GM18511 (cell line): Measurements from ENCODE around the gene ZNF396.

Experiments
- ATAC-seq: cut with Tn5 transposase; IDR thresholded peaks from one replicate; pipeline ENCODE4 v1.9.1; 2021; ENCODE audit warnings: mild to moderate bottlenecking, moderate library complexity; ENCODE audit not compliant: unreplicated experiment

ZNF396 gene

DNA sequence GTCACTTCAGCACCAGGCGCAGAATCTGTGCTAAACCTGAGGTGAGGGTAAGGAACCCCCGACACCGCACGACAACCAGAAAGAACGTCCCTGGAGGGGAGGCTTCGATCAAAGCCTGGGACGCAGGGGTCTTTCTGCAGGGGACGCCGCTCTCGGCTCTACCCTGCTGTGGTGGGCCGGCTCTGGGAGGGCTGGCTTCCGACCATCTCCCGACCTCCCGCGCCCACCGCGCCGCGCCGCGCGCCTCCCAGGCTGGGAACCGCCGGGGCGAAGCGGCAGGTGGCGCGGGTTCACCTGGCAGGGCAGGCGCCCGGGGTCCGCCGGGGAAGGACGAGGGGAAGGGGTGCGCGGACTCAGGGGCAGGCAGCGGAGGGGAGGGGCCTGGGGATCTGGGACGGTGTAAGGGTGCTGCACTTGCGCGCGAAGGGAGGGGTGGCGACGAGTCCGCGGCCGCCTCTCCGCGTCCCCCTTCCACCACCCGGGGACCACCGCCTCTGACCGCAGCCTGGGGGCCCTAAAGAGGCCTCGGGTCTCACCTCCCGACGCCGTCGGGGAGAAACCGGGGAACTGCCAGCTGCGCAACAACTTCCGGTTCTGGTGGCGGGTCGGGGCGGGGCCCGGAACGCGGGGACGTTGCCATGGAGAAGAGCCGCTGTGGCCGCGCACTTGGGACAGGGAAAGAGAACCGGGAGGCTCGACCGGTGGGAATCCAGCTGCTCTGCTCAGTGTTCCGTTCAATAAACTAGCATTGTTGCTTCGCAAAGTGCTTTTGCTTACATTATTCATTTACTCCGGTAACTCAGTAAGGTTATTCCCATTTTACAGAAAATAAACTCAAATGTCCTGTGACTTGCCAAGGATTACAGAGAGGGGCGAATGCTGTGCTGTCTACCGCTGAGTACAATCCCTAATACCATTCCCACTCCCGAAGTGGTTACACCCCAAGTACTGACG is at the start of gene ZNF396:
Gene ZNF396 (minus strand): TSS at position 596 of the 954 bp plus-strand sequence. CDS start 3,045 bp downstream, outside the sequence.
- peak; percentile 84 for ATAC-seq

DNA sequence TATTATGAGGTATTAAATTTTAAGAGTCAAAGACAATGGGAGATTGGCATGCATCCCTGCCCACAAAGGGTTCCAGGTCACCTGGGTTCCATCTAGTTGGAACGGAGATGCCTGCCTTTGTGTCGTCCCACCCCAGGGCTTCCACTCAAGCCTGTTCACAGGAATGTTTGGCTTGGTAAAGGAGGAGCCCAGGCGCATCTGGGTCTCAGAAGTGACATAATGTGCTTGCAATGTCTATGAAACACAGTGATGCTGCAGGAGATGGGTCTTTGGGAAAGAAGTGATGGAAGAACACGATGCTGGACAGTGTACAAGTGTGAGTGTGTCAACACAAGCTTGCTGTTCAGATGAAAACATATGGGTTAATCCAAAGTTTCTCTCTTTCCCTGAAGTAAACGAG is 49.6 kb upstream of the ZNF396 start:
- ATAC-seq, result no peak

DNA sequence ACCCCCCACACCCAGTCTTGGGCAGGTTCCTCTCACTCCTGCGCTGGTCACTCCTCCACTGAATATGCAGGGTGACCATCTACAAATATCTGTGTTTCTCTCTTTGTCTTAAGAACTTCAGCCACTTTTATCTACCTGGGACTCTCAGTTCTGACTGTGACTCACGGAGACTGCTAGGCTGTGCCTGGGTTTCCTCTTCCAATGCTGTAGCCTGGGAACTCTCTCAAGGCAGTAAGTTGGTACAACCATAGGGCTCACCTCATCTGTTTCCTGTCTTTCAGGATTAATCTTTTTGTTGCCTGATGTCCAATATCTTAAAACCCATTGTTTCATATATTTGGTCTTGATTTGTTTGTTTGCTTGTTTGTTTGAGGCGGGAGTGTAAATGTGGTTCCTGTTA is 47.2 kb upstream of the ZNF396 start:
- ATAC-seq, result no peak

DNA sequence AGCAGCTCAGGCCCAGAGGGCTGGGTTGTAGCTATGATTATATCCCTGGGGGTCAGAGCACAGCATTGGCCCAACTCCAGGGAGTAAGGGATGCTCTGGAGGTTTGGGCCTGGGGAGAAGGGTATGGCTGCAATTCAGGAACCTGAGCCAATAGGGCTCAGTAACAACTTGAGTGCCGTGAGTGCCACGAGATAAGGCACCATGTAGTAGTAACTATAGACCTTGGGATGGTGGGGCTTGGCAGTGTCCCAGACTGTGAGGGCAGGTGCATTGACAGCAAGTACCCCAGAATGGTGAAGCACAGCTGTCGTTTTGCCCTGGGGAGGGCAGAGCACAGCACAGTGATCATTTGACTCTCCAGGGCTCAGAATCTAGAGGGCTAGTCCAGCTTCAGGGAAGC is 45.1 kb upstream of the ZNF396 start:
- ATAC-seq, result no peak

DNA sequence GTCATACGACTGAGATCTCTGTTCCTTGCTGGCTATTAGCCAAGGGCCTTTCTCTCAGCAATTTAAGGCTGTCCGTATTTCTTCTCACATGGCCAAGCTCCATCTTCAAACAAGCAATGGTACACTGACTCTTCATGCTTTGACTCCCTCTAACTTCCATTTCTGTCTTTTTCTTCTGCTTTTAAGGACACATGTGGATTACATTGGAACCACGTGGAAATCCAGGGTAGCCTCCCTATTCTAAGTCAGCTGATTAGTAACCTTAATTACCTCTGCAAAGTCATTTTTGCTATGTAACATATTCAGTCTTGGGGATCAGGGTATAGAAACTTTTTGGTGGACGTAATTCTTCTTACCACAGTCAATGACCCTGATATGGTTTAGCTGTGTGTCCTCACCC is 41.5 kb upstream of the ZNF396 start:
- ATAC-seq, result no peak

DNA sequence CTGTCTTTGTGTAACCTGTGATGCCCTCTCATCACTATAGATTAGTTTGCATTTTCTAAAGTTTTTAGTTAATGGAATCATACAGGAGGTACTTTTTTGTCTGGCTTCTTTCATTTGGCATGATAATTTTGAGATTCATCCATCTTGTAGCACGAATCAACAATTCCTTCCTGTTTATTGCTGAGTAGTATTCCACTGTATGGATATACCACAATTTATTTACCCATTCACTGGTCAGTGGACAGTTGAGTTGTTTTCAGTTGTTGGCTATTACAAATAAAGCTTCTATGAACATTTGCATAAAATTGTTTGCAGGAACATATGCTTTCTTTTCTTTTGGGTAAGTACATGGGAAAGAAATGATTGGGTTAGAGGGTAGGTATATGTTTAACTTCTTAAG is 40.1 kb upstream of the ZNF396 start:
- ATAC-seq, result no peak

- ATAC-seq, result no peak
These were observed 38.5 kb upstream of the ZNF396 start for GRCh38 chr18:35415511-35416073.

DNA sequence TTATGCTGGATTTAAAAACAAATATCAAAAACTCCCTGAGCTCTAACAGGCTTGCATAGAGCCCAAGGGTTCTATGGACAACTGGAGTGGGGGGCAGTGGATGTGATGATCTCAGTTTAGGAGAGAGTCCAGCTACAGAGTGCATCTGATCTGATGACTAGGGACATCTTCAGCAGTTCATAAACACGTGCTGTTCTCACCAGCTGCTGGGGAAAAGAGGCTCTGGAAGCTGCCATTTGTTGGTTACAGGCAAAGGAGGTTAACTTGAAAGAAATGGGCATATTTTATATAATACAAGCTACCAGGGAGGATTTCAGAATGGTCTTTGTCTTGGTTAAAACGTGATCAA is 36.0 kb upstream of the ZNF396 start:
- ATAC-seq, result no peak

GRCh38 chr18:35411625-35412351 is 34.7 kb upstream of the ZNF396 start:
- no peak for ATAC-seq

DNA sequence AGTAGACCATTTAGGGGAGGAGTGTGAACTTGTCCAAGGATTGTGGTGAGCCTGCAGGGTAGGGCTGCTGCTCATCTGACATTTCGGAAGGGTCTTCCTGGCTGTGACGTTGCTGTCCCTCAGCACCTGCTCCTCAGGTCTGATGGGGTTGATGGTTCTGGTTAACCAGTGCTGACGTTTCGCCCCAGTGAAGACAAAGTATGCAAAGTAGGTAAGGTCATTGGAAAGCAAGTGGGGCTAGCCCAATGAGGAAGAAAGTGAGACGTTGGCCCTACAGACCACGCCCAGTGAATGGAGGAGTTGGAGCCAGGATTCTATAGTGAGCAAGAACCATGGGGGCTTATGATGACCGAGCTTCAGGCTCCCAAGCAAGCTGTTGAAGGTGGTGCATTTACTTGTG is 33.4 kb upstream of the ZNF396 start:
- ATAC-seq, result peak; percentile 47

GRCh38 chr18:35409911-35410310 is 32.8 kb upstream of the ZNF396 start:
- ATAC-seq, result no peak

DNA sequence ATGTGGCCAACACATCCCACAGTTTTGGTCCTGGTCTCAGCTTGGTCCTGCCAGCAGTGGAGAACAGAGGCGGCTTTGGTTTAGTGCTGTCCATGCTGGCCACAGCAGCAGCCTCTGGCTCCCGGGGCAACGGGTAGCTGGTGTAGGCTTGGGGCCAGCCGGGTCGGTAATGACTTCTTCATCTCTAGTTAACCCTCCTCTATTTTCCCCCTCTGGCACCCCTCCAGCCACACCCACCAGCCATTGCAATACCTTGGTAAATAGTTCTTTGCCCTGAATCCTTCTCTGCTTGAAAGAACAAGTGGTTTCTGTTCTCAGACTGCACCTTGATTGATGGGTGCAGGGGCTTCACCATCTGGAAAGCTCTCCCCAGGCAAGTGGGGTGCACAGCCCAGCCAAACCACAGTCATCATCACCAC is 31.7 kb upstream of the ZNF396 start:
- peak; percentile 53 for ATAC-seq

DNA sequence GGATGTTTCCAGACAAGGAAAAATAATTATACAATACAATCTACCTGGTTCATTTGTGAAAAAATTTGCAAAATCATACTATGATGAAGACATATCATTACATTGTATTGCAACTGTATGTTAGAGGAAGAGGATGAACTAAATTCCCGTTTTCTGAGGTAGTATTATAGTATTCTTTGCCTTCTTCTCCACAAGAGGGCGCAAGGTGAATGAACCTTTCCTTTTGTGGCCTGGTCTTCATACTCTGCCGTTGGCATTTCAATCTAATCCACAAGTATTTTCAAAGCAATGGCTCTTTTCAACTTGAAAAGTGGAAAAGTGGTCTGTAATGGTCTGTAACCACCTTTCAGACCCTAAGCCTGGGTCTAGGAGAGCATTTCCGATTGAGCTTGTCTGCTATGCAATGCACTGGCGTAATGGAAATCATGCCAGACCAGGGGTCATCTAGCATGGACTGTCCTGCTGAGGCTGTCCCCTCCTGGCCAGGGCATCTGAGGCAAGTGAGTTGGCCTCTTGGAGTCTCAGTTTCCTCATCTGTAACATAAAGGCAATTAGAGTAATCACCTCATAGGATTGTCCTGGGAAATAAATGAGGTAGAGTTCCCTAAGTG is 30.8 kb upstream of the ZNF396 start:
- peak; percentile 57 for ATAC-seq

DNA sequence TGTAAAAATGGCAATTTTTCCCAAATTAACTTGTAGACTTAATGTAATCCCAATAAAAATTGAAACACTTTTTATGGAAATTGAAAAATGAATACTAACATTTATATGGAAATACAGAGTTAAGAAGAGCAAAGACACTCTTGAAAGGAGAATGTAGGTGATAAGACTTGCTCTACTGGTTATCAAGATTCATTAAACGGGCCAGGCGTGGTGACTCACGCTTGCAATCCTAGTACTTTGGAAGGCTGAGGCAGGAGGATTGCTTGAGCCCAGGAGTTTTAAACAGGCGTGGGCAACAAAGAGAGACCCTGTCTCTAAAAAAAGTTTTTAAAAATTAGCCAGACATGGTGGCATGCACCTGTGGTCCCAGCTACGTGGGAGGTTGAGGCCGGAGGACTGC is 29.5 kb upstream of the ZNF396 start:
- no peak for ATAC-seq

GRCh38 chr18:35397976-35398375 is 20.8 kb upstream of the ZNF396 start:
- ATAC-seq, result no peak

- ATAC-seq, result no peak
These were observed 16.6 kb upstream of the ZNF396 start for GRCh38 chr18:35393716-35394115.

DNA sequence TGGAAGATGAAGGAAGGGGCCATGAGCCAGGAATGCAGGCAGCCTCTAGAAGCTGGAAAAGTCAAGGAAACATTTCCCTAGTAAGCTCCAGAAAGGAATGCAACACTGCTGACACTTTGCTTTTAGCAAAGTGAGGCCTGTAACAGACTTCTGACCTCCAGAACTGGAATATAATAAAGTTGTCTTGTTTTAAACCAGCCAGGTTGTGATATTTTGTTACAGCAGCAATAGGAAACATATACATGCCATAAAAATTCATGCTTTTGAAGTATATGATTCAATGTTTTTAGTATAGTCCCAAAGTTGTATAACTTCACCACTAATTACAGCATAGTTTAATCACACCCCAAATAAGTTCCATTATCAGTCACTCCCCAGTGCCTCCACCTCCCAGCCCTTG is 15.2 kb upstream of the ZNF396 start:
- no peak for ATAC-seq

- no peak for ATAC-seq
These were observed 14.0 kb upstream of the ZNF396 start for GRCh38 chr18:35390951-35391700.

DNA sequence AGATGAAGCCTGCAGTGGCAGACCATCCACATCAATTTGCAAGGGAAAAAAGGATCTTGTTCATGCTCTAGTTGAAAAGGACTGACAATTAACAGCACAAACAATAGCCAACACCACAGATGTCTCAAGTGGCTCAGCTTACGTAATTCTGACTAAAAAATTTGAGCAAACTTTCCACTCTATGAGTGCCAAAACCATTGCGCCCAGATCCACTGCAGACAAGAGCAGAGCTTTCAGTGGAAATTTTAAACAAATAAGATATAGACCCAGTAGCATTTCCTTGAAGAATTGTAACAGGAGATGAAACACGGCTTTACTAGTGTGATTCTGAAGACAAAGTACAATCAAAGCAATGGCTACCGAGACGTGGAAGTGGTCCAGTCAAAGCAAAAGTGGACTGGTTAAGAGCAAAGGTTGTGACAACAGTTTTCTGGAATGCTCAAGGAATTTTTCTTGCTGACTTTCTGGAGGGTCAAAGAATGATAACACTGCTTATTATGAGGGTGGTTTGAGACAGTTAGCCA is 12.0 kb upstream of the ZNF396 start:
- ATAC-seq, result no peak

GRCh38 chr18:35387152-35387571 is 10.0 kb upstream of the ZNF396 start:
- peak; percentile 47 for ATAC-seq
